HG03103 (cell line): ENCODE results near the gene GAS7.

ENCODE experiments used
- ATAC-seq: cut with Tn5 transposase; IDR thresholded peaks from one replicate; pipeline ENCODE4 v1.9.1; 2021; ENCODE audit warnings: low read depth; ENCODE audit not compliant: unreplicated experiment

Gene GAS7

DNA sequence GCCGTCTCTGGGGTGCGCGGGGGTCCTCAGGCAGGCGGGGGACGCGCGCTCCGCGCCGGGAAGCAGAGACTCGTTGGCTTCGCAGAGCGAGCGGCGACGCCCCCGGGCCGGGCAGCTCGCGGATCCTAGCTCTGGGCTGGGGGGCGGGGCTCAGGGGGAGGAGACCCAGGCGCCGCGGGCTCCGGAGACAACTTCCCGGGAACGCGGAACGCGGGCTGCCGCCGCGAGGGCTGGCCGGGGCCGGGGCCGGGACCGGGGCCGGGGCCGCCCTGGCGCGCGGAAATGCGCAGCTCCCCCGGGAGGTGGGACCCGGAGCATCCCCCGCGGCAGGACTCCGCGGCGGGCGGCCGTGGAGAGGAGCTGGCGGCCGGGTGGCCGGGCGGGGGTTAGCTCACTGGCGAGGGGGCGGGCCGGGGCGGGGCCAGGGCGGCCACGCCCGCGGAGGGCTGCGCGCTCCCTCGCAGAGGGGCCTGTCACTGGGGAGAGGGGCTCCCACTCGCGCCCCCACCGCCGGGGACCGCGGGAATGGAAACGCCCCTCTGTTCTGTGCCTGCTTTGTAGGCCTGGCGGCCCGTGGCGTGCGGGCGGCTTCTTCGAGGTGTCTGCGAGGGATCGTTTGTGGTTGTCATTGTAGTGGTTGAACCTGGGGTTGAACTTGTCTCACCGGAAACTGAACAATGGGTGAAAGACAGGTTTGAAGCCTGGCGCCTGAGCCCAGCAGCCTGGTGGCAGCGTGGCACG is at the start of gene GAS7:
Gene GAS7 (minus strand): TSS at position 98 of the 741 bp plus-strand sequence.
- ATAC-seq, result peak; percentile 59

GRCh38 chr17:10247810-10248209 is 49.4 kb upstream of the GAS7 start:
- ATAC-seq, result no peak

DNA sequence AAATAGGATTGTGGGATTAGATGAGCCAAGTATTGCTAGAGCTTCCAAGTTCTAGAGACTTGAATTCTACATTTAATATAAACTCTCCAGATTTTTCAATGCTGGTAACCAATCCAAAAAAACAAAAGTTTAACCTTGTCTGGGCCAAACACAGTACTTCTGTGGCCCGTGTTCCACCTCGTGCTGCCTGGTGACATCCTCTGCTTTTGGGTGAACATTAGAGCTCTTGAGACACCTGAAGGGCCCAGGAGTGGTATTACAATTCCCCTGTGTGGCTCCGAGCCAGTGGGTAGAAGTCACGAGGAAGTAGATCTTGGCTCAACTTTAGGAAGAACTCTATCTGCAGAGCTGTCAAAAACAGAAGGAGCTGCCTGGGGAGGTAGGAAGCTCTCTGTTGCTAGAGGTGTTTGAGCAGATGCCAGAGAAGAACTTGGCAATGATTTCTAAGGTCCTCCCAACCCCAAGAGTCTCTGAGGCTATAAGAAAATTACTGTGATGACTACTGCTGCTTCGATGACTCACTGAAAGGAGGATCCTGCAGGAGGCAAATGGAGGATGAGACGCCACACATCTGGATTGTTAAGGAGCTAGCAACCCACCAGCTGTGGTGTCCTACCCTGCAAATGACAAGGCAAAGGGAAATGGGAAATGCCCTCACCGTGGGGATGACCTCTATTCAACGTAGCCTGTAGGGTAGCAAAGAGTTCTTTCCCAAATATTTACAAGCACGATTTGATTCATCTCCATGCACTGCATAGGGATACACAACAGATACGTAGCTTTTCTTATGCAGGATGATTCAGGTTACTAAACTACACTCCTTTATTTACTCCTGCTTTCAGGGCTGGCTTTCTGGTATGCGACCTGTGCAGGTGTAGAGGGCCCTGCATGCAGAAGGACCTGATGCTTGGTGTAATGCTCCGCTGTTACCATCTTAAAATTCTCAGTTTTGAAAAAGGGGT is 45.8 kb upstream of the GAS7 start:
- no peak for ATAC-seq

- ATAC-seq, result no peak
Measured at GRCh38 chr17:10241781-10242180, 43.4 kb upstream of the GAS7 start.

DNA sequence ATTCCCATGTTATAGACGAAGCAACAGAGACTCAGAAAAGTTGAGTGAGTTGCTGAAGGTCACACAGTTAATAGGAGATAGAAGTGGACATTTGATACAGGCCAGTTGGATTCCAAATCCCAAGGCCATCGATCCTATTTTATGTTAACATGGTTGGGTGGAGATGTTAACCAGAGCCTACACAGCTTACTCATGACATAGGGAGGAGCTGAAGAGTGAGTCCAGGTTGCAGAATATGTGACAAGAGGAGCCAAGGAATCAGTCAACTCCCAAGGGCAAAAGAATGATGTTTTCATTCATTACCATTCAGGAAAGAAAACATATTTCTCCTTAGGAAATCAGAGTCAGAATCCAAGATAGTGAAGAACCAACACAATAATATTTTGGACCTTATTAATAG is 40.3 kb upstream of the GAS7 start:
- no peak for ATAC-seq

- ATAC-seq, result no peak
Measured at GRCh38 chr17:10234033-10234432, 35.6 kb upstream of the GAS7 start.

DNA sequence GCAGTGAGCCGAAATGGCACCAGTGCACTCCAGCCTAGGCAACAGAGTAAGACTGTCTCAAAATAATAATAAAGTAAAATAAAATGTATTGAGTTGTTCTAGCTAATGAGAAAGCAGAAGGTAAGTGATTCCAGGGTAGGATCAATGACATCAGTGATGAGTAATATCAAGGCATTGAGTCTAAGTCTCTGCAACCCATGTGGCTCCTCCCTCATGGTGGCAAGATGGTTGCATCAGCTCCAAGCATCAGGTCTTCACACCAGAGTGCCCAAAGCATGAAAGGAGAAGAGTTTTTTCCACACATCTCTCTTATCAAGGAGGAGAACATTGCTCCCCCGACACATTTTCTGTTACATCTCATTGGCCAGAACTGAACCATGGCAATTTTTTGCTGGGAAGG is 34.8 kb upstream of the GAS7 start:
- ATAC-seq, result no peak

DNA sequence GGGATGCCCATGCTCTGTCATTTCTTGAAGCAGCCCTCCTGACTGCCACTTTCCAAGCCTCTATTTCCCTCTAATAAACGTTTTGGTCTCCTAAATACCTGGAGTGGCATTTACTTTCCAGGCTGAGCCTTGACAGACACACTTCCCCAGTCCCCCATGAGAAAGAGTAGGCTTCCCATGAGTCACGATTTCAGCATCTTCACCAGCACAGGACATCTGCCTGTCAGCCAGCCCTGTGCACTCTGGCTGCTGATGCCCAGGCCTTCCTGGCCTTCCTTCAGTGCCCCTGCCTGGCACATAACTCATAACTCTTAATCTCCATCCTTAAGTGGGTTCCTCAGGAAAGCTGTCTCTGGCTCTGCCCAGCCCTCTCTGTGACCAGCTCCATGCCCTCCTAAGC is 30.8 kb upstream of the GAS7 start:
- ATAC-seq, result no peak

DNA sequence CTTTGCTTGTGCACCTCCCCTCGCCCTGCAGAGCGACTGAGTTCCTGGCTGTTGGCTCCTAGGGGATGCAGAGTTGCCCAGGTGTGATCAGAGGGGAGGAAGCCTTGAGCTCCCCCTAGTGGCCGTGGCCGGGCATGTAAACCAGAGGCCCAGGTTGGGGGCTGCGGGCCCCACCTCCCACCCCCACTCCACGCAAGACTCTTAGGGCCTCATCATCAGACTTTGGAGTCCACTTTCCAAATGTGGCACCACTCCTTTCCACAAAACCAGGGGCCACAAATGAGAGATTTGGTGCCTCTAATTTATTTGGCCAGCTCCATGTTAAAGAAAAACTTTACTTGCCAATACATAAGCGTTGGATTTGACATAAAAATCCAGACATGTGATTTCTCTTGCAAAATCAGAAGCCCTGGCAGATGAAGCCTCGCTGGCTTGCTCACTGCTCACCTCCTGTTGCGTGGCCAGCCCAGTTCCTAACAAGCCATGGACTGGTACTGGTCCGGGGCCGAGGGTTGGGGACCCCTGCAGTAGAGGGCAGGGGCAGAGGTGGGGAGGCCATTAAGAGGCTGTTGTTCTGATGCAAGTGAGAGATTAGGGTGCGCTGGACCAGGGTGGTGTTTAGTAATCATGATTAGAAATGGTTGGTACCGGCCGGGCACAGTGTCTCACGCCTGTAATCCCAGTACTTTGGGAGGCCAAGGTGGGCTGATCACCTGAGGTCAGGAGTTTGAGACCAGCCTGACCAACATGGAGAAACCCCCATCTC is 28.7 kb upstream of the GAS7 start:
- no peak for ATAC-seq

DNA sequence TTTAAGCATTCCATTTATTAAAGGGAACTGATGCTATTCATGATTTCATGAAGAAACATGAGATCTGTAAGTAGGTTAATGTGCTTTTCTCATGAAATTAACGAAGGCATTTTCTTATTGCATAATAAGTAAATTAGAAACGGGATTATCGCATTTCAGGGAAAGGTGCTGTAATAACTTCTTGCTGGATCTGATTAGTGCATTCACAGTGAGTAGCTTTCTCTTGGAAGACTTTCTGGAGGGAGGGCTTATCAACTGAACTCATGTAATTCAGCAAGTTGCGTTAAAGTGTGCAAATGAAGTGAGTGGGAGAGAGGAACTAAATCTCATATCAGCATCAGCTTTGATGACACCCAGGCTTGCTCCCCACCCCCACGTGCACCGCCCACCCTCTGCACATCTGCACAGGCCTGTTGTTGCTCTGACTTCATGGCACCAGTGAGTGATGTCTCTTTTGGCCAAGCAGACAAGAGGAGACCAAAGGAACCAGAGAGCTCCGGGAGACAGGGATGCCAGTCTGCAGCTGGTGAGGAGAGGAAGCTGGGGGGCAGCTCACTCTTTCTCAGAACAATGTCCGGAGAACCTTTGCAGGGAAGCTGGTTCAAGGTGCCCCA is 26.3 kb upstream of the GAS7 start:
- ATAC-seq, result no peak

GRCh38 chr17:10219193-10219592 is 20.8 kb upstream of the GAS7 start:
- no peak for ATAC-seq

- no peak for ATAC-seq
Measured at GRCh38 chr17:10217916-10218315, 19.5 kb upstream of the GAS7 start.

GRCh38 chr17:10216213-10216938 is 18.0 kb upstream of the GAS7 start:
- ATAC-seq, result no peak

- no peak for ATAC-seq
Measured at GRCh38 chr17:10215286-10215685, 16.9 kb upstream of the GAS7 start.

GRCh38 chr17:10211666-10212065 is 13.3 kb upstream of the GAS7 start:
- ATAC-seq, result no peak

- no peak for ATAC-seq
Measured at GRCh38 chr17:10210151-10210574, 11.8 kb upstream of the GAS7 start.

DNA sequence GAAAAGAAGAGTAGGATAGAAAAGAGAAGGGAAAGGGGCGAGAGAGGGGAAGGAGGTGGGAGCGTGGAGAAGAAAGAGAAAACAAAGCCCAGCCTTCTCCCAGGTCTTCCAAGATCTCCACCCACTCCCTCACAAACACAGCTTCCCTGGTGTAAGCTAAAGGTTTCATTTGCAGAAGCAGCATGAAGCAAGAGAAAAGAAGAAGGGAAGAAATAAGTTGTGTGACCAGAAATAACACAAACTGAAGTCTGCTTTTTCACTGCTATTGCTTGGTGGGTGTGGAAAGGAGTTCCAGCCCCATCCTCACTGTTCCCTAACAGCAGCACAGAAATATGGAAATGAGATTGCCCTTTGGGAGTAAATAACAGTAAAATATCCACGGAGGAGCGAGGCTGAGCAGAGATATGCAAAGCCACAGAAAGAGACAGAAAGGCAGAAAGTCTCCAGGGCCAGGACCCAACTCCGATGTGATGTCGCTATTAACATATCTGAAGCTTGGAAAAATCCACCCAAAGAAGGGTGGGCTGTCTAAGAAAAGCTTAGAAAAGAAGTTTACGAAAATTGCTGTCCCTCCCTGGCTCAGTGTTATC is 10.3 kb upstream of the GAS7 start:
- no peak for ATAC-seq

DNA sequence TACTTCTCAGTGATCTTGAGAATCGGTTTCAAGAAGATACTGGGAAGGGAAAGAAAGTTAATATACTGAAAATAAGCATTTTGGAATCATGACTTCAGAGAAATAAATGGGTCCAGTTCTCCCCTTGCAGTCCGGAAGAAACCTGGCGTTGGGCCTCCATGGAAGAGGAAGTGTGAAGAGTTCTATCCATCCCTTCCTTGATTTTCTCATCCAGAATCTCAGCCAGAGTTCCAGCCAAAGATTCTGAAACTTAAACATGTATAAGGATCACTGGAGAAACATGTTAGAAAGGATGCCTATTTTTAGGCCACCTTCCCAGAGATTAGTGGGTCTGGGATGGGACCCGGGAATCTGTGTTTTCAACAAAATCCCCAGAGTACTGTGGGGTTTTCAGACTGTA is 8.7 kb upstream of the GAS7 start:
- ATAC-seq, result no peak

DNA sequence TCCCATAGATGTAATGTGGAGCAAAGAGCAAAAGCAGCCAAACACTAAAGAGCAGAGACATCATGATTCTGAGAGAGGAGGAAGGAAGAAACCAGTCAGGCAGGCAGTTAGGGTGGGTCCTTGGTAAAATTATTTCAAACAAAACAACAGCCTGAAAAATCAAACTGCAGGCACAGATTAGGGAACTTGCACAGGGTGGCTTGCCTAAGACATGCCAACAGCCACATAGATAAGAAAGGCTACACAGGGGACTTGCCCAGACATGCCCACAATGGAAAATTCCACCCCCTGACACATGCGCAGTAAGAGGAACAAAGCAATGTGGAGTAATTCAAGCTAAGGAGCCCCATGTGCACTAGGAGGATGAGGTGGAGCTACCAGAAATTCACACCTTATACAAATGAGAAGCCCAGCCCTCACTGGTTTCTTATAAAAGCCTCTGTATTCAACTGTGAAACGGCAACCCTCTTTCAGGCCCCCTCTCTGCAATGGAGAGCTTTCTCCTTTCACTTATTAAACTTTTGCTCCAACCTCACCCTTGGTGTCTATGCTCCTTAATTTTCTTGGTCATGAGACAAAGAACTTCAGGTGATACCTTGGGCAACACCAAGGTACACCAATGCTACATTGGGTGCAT is 7.3 kb upstream of the GAS7 start:
- no peak for ATAC-seq
